Neural cell (in vitro differentiated cells): ENCODE measurements around the gene PDE6D.

Experiments
- CTCF ChIP-seq: fragments of 450-650 bp; IDR thresholded peaks from 2 replicates; pipeline ENCODE4 v1.5.1; 2014; ENCODE audit warnings: antibody characterized with exemption, mild to moderate bottlenecking, moderate library complexity; ENCODE audit not compliant: poor library complexity, severe bottlenecking
- EP300 ChIP-seq: fragments of 450-650 bp; conservative IDR thresholded peaks from 2 replicates; pipeline ENCODE4 v1.6.1; 2014; ENCODE audit warnings: antibody characterized with exemption, mild to moderate bottlenecking, moderate library complexity; ENCODE audit not compliant: poor library complexity, severe bottlenecking
- EZH2 ChIP-seq: fragments of 200-600, 300-800 bp; shearing (Covaris generic), sonication (generic); IDR thresholded peaks from 2 replicates; pipeline ENCODE4 v1.6.1; 2014; ENCODE audit warnings: antibody characterized with exemption, low read length, borderline replicate concordance, mild to moderate bottlenecking; ENCODE audit not compliant: insufficient read depth, poor library complexity, severe bottlenecking
- RAD21 ChIP-seq: fragments of 450-650 bp; conservative IDR thresholded peaks from 2 replicates; pipeline ENCODE4 v1.6.1; 2014; ENCODE audit warnings: antibody characterized with exemption, mild to moderate bottlenecking, moderate library complexity
- TAF1 ChIP-seq: IDR thresholded peaks from 2 replicates; pipeline ENCODE4 v1.6.1; 2012; ENCODE audit warnings: low read depth
- TF ChIP-seq, protein P1 (sequence below): IDR thresholded peaks from 2 replicates; pipeline ENCODE4 v1.6.1; 2012; ENCODE audit warnings: borderline replicate concordance

GRCh38 chr2:231732604-231733003 lies 48.5 kb downstream of the PDE6D start:
- TF ChIP-seq TAF1 (no peak), CTCF (no peak), EZH2 (no peak), RAD21 (no peak), EP300 (no peak)
- TF ChIP-seq, protein P1, sequence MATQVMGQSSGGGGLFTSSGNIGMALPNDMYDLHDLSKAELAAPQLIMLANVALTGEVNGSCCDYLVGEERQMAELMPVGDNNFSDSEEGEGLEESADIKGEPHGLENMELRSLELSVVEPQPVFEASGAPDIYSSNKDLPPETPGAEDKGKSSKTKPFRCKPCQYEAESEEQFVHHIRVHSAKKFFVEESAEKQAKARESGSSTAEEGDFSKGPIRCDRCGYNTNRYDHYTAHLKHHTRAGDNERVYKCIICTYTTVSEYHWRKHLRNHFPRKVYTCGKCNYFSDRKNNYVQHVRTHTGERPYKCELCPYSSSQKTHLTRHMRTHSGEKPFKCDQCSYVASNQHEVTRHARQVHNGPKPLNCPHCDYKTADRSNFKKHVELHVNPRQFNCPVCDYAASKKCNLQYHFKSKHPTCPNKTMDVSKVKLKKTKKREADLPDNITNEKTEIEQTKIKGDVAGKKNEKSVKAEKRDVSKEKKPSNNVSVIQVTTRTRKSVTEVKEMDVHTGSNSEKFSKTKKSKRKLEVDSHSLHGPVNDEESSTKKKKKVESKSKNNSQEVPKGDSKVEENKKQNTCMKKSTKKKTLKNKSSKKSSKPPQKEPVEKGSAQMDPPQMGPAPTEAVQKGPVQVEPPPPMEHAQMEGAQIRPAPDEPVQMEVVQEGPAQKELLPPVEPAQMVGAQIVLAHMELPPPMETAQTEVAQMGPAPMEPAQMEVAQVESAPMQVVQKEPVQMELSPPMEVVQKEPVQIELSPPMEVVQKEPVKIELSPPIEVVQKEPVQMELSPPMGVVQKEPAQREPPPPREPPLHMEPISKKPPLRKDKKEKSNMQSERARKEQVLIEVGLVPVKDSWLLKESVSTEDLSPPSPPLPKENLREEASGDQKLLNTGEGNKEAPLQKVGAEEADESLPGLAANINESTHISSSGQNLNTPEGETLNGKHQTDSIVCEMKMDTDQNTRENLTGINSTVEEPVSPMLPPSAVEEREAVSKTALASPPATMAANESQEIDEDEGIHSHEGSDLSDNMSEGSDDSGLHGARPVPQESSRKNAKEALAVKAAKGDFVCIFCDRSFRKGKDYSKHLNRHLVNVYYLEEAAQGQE: no peak
